ENCODE results near the gene PRELID3B.
"Not testable (repeated sequence)": the region's sequence is repeated elsewhere in the genome, so short reads cannot be mapped to it uniquely, and the experiment has no call there.

The PRELID3B gene

DNA sequence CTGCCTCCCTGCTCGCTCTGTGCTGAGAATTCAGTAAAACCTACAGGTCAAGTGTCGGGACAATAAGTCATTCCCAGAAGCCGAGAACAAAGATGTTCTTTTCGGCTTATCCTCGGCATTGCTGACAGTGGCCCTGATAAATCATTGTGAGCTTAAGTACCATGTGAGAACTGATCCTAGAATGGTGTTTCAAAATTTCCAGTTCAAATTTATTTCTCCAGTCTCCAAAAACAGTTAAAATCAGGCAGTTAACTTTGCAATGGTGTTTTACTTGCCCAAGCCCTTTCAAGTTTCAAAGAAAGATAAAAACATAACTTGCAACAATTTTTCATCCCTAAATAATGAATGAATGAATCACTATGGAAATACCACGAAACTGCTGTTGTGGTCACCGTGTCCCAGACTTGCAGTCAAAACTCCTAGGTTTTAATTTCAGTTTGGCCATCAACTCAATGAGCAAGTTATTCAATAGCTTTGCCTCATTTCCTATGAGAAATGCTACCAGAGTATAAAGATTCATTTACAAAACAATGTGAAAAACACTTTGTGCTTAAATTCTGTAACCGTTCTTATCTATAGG is 14.8 kb downstream of the PRELID3B start:
- in situ Hi-C loops (cut with MboI; ENCODE audit: low sequenced_read_pairs), result no loop called here

- in situ Hi-C loops (cut with MboI; ENCODE audit: low sequenced_read_pairs), result no loop called here
Observed at GRCh38 chr20:59026904-59027740, 15.5 kb downstream of the PRELID3B start.

DNA sequence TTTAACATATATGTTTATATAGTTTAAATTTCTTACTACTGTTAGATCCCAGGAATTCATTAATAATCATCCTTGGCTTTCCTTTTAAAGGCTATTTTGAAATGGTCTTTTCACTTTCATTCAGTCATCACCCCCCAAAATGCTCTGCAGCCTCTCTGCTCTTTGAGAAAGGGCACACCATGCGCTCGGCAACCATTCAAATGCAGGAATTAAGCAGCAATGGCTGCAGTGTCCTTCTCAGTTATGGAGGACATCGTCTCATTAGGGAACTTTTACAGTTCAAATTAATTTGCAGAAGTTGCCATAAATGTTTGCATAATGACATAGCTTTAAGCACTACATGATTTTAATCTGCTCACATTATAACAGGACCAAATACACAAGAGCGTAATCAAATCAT is 17.1 kb downstream of the PRELID3B start:
- in situ Hi-C loops (cut with MboI; ENCODE audit: low sequenced_read_pairs), result no loop called here

- in situ Hi-C loops (cut with MboI; ENCODE audit: low sequenced_read_pairs), result no loop called here
Observed at GRCh38 chr20:59025086-59025485, 17.5 kb downstream of the PRELID3B start.

DNA sequence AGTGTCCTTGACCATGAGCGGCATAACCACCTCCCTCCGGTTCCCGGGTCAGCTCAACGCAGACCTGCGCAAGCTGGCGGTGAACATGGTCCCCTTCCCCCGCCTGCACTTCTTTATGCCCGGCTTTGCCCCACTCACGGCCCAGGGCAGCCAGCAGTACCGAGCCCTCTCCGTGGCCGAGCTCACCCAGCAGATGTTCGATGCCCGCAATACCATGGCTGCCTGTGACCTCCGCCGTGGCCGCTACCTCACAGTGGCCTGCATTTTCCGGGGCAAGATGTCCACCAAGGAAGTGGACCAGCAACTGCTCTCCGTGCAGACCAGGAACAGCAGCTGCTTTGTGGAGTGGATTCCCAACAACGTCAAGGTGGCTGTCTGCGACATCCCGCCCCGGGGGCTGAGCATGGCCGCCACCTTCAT is 18.5 kb downstream of the PRELID3B start:
- in situ Hi-C loops (cut with MboI; ENCODE audit: low sequenced_read_pairs), result no loop called here

DNA sequence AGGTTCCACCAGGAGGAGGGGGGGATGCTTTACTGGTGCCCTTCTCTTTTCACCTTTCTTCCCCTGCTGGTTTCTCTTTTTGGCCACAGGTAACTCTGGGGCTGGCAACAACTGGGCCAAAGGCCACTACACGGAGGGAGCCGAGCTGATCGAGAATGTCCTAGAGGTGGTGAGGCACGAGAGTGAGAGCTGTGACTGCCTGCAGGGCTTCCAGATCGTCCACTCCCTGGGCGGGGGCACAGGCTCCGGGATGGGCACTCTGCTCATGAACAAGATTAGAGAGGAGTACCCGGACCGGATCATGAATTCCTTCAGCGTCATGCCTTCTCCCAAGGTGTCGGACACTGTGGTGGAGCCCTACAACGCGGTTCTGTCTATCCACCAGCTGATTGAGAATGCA is 19.0 kb downstream of the PRELID3B start:
- in situ Hi-C loops (cut with MboI; ENCODE audit: low sequenced_read_pairs), result no loop called here

DNA sequence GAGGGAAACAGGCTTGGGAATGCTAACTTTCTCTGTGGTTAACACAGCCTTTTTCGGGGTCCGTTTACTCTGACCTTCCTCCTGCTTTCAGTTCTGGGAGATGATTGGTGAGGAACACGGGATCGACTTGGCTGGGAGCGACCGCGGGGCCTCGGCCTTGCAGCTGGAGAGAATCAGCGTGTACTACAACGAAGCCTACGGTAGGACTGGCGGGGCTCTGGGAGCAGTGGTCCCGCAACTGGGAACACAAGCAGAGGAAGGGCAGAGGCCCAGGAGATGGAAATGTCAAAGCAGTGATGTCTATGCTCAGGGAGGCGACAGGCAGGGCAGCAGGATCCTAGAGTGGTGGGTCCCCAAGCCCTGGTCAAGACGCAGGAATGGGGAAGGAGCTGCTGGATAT is 19.8 kb downstream of the PRELID3B start:
- in situ Hi-C loops (cut with MboI; ENCODE audit: low sequenced_read_pairs), result no loop called here

GRCh38 chr20:59020938-59021551 is 21.5 kb downstream of the PRELID3B start:
- in situ Hi-C loops (cut with MboI; ENCODE audit: low sequenced_read_pairs), result no loop called here

GRCh38 chr20:59019217-59019616 is 23.4 kb downstream of the PRELID3B start, which contains the start of gene TUBB1:
TUBB1 (plus strand) TSS chr20:59019429; CDS start chr20:59019523, 94 bp downstream.
- in situ Hi-C loops (cut with MboI; ENCODE audit: low sequenced_read_pairs), result no loop called here

DNA sequence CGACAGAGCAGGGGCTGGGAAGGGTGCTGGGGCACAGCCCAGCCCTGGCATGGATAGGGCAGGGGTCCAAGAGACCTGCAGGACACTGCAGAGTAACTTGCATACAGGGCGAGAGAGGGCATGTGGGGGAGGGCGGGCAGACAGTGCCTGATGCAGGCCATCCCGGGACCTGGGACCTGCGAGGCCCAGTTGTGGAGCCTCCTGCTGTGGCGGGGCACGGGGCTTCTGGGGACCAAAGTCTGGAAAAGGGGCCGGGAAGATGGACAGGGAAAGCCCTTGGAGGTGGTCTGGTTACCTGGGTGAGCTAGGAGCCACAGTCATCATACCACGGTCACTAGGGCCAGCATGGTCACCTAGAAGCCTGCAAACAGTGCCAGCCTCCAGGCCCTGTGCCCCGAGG is 23.8 kb downstream of the PRELID3B start:
- in situ Hi-C loops (cut with MboI; ENCODE audit: low sequenced_read_pairs), result no loop called here

DNA sequence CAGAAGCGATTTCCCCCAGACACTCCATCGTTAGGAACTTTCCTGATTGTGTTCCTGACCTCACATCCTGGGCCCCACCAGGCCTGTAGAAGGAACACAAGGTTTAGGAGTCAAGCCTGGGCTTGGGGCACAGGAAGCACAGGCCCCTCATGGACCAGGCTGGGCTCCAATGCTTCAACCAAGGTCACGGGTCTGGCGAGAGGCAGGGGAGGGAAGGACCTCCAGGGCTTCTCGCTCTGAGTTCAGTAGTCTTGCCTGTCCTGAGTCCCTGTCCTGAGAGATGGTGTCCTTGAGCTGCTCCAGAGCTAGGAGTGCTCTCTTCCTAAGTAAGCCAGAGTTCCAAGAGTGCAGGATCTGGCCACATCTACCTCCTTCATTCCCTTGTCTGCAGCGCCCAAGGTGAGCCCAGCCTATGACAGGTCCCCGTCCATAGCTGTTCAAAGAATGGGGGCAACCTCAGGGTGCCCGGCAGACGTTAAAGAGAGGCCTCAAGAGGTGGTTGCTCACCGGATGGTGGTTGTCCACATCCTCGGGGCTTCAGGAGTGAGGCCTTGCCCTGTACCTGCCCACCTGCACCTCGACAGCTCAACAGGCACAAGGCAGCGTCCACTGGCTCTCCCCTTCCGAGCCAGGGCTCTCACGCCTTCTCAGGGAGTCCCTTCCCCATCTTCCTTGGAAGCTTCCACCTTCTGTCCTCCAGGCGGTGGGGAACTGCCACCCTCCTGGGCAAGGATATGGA is 24.9 kb downstream of the PRELID3B start:
- in situ Hi-C loops (cut with MboI; ENCODE audit: low sequenced_read_pairs), result no loop called here

DNA sequence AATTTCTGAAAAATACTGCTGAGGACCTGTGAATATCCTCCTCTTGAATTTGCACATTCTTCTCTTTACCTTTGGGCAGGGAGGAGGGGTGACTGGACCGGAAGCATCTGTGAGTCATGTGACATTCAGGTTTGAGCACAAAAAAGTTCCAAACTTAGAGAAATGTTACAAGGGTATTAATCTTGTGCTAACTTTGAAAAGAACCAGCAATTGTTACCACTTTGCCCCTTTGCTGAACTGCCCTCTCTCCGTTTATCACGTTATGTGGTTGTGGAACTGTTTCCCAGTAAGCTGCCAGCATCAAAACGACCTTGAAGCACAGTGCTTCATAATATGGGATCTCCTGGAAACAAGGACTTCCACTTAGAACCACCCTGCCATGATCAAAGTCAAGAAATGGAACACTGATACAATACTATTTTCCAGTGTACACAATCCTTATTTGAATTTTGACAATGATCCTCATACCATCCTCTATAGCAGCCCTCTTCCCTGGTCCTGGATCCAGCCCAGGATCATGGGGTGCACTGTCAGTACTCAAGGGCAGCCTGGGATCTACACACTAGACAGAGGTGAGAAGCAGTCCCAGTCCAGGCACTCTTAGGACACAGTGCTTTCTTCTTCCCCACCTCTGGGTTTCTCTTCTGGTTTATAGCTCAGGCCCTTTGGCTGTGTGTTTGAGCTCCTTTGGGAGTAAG is 25.6 kb downstream of the PRELID3B start:
- in situ Hi-C loops (cut with MboI; ENCODE audit: low sequenced_read_pairs), result no loop called here

GRCh38 chr20:59015812-59016711 is 26.5 kb downstream of the PRELID3B start:
- in situ Hi-C loops (cut with MboI; ENCODE audit: low sequenced_read_pairs), result no loop called here

DNA sequence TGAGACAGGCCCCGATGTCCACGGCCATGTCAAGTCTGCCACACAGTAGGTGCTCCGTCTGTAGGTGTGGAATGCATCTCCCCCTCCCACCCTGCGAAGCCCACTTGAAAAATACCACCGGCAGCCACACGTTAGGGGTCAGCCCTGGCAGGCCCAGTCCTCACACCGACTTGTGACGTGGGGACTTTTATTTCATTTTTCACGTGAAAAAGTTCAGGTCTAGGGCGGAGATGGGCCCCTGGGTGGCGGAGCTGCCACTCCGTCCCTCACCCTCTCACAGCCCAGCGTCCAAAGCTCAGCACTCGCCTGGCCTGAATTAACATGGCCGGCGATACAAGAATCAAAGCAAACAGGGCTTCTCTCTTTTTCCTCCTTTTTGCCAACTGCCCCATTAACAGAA is 27.2 kb downstream of the PRELID3B start:
- in situ Hi-C loops (cut with MboI; ENCODE audit: low sequenced_read_pairs), result no loop called here

- in situ Hi-C loops (cut with MboI; ENCODE audit: low sequenced_read_pairs), result no loop called here
Observed at GRCh38 chr20:59014680-59015389, 27.8 kb downstream of the PRELID3B start.

GRCh38 chr20:59013959-59014608 is 28.5 kb downstream of the PRELID3B start:
- in situ Hi-C loops (cut with MboI; ENCODE audit: low sequenced_read_pairs), result no loop called here

DNA sequence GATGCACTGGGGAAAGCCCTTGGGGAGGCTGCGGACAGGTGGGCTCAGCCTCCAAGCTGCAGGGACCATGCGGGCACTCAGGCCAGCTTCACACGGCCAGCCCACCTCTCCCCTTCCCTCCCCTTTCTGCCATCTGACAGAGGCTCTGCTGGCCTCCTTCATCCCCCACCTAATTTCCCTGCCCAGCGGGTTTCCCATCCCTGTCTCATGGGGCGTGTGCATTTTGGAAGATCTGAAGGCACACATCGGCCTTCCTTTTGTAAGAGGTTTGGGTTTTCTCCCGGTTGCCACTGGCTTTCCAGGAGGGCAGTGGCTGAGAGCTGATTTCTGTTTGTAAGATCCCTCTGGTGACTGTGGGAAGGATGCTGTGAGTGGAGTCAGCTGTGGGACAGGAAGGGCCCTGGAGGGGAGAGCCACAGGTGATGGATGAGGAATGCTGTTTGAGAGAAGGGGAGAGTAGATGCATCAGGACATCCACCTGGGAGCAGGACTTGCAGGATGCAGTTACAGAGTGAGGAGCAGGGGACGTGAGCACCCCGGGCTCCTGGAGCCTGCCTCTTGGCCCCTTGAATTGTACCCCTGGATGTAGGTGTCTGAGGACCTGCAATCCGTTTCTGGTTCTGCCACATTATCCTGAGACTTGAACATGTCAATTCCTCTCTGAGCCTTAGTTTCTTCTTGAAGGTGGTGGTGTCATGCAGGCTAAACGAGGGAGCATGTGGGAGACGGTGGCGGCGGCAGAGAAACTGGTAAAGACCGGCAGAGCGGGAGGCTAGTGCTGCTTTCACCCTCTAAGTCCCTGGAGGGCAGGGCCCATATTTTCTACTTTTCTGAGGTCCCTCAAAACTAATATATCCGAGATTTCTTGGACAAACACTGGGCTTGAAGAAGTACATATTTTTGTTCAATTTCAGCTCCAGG is 29.3 kb downstream of the PRELID3B start:
- in situ Hi-C loops (cut with MboI; ENCODE audit: low sequenced_read_pairs), result no loop called here

GRCh38 chr20:59011874-59012157 is 30.8 kb downstream of the PRELID3B start:
- in situ Hi-C loops (cut with MboI; ENCODE audit: low sequenced_read_pairs), result not testable (repeated sequence)

Measured in HL-60/S4 treated with phorbol 12-myristate 13-acetate at 8.2 ng/mL for 4 days and 3 days (cell line).